Pancreas (tissue), 10 donors: Measurements from ENCODE around the gene SLMAP. TPM values are rescaled to one million over a fixed set of nuclear protein-coding genes. Genes with fewer than 3 reads are reported as not detected.

Experiments
- ATAC-seq, 4 donors: fragments of 200-7000 bp; cut with Tn5 transposase; one replicate each; pipeline versions ENCODE4 v1.8.0 to v1.9.1; 2020; ENCODE audit warnings: mild to moderate bottlenecking in 4 of 4, moderate library complexity in 4 of 4
- DNase-seq, 6 donors: peaks; one replicate each; pipeline ENCODE4 v3.0.0-alpha.2; 2020
- FAIRE-seq: peaks from 2 replicates; lab custom pipeline; 2012; peaks lifted over from hg19 to GRCh38; lab: Jason Lieb, UNC
- H3K27ac ChIP-seq, 4 donors: fragments of 200-600 bp; sonication (generic); 1 replicate in 3 of 4; 2 replicates in 1 of 4; pipeline versions ENCODE4 v1.5.0 to v1.8.0; 2020
- H3K27me3 ChIP-seq, 4 donors: fragments of 200-600 bp; one replicate each; pipeline ENCODE4 v1.8.0; 2021
- H3K36me3 ChIP-seq, 3 donors: fragments of 200-600 bp; sonication (generic) in 1 of 3; one replicate each; pipeline versions ENCODE4 v1.5.0 to v1.8.0; 2020 to 2021
- H3K4me1 ChIP-seq, 3 donors: fragments of 200-600 bp; one replicate each; pipeline ENCODE4 v1.8.0; 2021
- H3K4me3 ChIP-seq, 4 donors: fragments of 200-600 bp; sonication (generic) in 2 of 4; one replicate each; pipeline versions ENCODE4 v1.5.0 to v1.8.0; 2020 to 2021
- H3K9me3 ChIP-seq, 4 donors: fragments of 200-600 bp; one replicate each; pipeline ENCODE4 v1.8.0; 2021
- WGBS, 2 donors: extraction: QIAGEN DNeasy Blood & Tissue Kit; methylation state at CpG; one replicate each; pipeline ENCODE4 v1.1.7; 2013; 5-methylcytosine and 5-hydroxymethylcytosine counted together
- intact Hi-C, 3 donors: fragments of 100-400 bp; cut with DNase I; formaldehyde crosslinking; loops; one replicate each; pipeline versions ENCODE4 v1.11.1 to v1.14.2; 2022
- polyA plus RNA-seq, 2 donors: library from polyadenylated mRNA; stranded (reverse); fragments of 200-250 nt; gene quantifications; one replicate each; pipeline ENCODE4 v1.2.3, GENCODE V29; 2013
- total RNA-seq, 6 donors: library from RNA; stranded (reverse); fragmentation: NEBNext Ultra II Directional in 4 of 6; extraction: Animal tissue kit (Norgen Biotek cat#: 25700) in 4 of 6; gene quantifications; one replicate each; pipeline versions ENCODE4 v1.2.1 to v1.2.4, GENCODE V29; 2021 to 2023
- TF ChIP-seq, protein P1 (sequence below), 4 donors: fragments of 200-600 bp; sonication (generic) in 3 of 4; IDR thresholded peaks; one replicate each; pipeline versions ENCODE4 v1.5.0 to v1.8.0; 2021; ENCODE audit warnings: antibody characterized with exemption in 4 of 4
- donor health status: healthy with polysubstance abuse.
- donor health status: DM: no; HTN: no; CAD: no; lungs with moderate emphysema.
- donor health status: DM: no; HTN: no; CAD: no.
- donor health status: control.
- donor health status: control.
- donor health status: Bipolar disorder and iron deficiency.
- donor health status: DM: yes; HTN: yes; CAD: no.
- donor health status: DM: no; HTN: no; CAD: no.
- donor health status: DM: no; HTN: no; CAD: no.
- donor health status: DM: yes; HTN: yes; CAD: no.

Gene SLMAP
- total and polyA plus RNA-seq, 8 donors, result 9.0 to 39.6 (median 22.7) TPM

DNA sequence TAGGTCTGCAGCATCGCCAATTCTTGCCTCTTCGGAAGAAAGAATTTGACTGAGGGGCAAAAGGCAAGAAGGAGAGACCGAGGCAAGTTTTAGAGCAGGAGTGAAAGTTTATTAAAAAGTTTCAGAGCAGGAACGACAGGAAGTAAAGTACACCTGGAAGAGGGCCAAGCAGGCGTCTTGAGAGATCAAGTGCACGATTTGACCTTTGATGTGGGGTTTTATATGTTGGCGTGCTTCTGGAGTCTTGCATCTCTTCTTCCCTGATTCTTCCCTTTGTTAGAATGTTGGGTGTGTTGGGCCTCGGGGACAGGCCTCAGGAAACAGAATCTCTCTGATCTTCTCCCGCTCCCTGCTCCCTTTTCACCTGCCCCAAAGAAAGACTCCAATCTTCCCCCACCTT is 211.5 kb downstream of the SLMAP start:
- FAIRE-seq, result no peak
- Histone ChIP-seq H3K4me3 (no peak overlapping the region), H3K9me3 (no peaks in the 10 kb centered on the region), H3K27me3 (no peaks in the 10 kb centered on the region), H3K27ac (no peak overlapping the region), H3K36me3 (no peaks in the 10 kb centered on the region), H3K4me1 (no peaks in the 10 kb centered on the region)
- intact Hi-C loops, result no loop called here
- no peak for DNase-seq
- ATAC-seq, result no peak
- TF ChIP-seq, protein P1, sequence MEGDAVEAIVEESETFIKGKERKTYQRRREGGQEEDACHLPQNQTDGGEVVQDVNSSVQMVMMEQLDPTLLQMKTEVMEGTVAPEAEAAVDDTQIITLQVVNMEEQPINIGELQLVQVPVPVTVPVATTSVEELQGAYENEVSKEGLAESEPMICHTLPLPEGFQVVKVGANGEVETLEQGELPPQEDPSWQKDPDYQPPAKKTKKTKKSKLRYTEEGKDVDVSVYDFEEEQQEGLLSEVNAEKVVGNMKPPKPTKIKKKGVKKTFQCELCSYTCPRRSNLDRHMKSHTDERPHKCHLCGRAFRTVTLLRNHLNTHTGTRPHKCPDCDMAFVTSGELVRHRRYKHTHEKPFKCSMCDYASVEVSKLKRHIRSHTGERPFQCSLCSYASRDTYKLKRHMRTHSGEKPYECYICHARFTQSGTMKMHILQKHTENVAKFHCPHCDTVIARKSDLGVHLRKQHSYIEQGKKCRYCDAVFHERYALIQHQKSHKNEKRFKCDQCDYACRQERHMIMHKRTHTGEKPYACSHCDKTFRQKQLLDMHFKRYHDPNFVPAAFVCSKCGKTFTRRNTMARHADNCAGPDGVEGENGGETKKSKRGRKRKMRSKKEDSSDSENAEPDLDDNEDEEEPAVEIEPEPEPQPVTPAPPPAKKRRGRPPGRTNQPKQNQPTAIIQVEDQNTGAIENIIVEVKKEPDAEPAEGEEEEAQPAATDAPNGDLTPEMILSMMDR (IDR thresholded peaks at IDR 0.05), result no peak
- WGBS, 2 donors, result 74 to 79% methylated on average over 9 of the region's 9 CpGs

DNA sequence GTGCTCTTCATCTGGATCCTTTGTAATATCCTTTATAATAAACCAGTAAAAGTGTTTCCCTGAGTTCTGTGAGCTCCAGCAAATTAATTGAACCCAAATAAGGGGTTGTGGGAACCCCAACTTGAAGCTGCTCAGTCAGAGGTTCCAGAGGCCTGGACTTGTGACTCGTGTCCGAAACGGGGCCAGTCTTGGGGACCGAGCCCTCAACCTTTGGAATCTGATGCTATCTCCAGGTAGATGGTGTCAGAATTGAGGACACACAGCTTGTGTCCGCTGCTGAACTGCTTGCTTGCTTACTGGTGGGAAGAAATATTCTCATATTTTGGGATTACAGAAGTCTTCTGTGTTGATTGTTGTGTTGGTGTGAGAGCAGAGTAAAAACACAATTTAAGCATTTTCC is 212.4 kb downstream of the SLMAP start:
- H3K27me3 ChIP-seq, result no peaks in the 10 kb centered on the region
- H3K4me3 ChIP-seq, result no peak overlapping the region
- 92 to 96% methylated on average over 5 of the region's 5 CpGs for WGBS, 2 donors
- intact Hi-C loops, result no loop called here
- no peaks in the 10 kb centered on the region for H3K36me3 ChIP-seq
- FAIRE-seq (no peak), DNase-seq (no peak), ATAC-seq (no peak)
- H3K27ac ChIP-seq, result no peak overlapping the region
- no peaks in the 10 kb centered on the region for H3K9me3 ChIP-seq
- TF ChIP-seq, protein P1 (IDR thresholded peaks at IDR 0.05), result no peak
- H3K4me1 ChIP-seq, result no peaks in the 10 kb centered on the region

DNA sequence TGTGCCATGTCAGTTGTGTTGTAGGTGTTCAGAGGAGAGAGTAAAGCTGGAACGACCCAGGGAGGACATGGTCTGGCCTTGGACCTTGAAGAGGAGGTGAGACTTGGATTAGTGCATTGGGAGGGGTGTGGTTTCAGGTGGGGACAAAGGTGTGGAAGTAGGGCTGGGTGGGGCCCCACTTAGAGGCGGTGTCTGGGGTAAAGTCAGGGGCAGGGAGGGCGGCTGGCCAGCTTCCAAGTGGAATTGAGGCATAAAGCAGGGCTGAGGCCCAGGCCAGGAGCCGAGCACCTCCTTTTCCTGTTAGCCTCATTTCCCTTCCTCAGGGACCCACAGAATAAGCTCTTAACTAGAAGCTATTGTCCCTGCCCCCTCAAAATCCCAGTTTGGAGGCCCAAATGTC is 215.9 kb downstream of the SLMAP start:
- ATAC-seq (peak in 1 of 4 donors; percentile 57), DNase-seq (no peak), FAIRE-seq (no peak)
- H3K36me3 ChIP-seq, result no peaks in the 10 kb centered on the region
- H3K4me3 ChIP-seq, result no peak overlapping the region
- no peaks in the 10 kb centered on the region for H3K4me1 ChIP-seq
- TF ChIP-seq, protein P1 (IDR thresholded peaks at IDR 0.05), result no peak
- H3K9me3 ChIP-seq, result no peaks in the 10 kb centered on the region
- intact Hi-C loops, result no loop called here
- H3K27ac ChIP-seq, result no peak overlapping the region
- H3K27me3 ChIP-seq, result no peaks in the 10 kb centered on the region
- 57 to 64% methylated on average over 4 of the region's 4 CpGs for WGBS, 2 donors

DNA sequence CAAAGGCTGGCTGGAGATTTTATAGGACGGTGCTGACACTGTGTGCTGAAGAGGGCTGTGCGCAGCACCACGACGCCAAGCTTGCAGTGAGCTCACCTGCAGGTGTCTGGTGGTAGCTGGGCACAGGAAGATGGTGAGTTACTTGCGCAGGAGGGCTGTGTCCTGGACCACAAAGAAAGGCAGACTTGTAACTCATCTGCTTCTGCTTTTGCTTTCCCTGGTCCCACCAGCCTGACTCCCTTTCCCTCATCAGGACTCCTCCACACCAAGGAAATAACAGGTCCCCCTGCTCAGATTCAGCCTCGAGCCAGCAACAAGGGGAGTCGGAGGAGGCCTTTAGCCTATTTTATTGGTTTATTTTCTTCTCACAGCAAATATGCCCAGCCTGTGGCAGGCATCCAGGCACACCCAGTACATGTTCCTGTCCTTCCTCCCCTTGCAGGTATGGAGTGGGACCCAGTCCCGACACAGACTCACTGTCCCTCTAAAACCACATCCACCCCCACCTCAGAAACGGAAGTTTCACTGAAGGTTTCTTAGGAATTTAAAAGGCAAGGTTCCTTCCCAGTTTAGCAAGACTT is 216.5 kb downstream of the SLMAP start:
- 79 to 84% methylated on average over 9 of the region's 9 CpGs for WGBS, 2 donors
- no peaks in the 10 kb centered on the region for H3K27me3 ChIP-seq
- DNase-seq, result no peak
- H3K36me3 ChIP-seq, result no peaks in the 10 kb centered on the region
- no peak overlapping the region for H3K27ac ChIP-seq
- no peaks in the 10 kb centered on the region for H3K9me3 ChIP-seq
- FAIRE-seq, result no peak
- H3K4me1 ChIP-seq, result no peaks in the 10 kb centered on the region
- intact Hi-C loops, result no loop called here
- TF ChIP-seq, protein P1 (IDR thresholded peaks at IDR 0.05), result no peak
- no peak overlapping the region for H3K4me3 ChIP-seq
- peak in 1 of 4 donors; percentile 29 for ATAC-seq

DNA sequence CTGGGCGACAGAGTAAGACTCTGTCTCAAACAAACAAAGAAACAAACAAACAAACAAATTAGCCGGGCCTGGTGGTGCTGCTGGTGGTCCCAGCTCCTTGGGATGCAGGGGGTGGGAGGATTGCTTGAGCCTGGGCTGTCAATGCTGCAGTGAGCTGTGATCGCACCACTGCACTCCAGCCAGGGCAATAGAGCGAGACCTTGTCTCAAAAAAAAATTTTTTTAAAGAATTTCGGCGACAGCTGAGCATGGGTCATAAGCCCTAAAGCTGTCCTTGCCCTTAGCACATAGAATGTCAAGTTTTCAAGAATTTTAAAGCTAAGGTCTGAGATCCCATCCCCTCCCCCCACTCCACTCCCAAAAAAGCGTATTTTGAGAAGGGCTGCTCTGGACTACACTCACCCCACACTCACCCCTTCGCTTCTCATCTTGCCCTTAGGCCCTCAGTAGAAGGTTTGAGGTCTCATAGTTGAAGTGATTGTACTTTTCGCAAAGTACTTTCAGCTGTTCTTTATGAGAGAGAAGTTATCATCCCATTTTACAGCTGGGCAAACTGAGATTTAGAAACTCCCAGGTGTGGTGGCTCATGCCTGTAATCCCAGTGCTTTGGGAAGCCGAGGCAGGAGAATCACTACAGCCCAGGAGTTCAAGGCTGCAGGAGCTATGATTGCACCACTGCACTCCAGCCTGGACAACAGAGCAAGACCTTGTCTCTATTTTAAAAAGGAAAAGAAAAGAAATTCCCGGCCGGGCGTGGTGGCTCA is 217.8 kb downstream of the SLMAP start:
- intact Hi-C loops, result no loop called here
- no peak for FAIRE-seq
- no peak overlapping the region for H3K4me3 ChIP-seq
- H3K4me1 ChIP-seq, result no peaks in the 10 kb centered on the region
- H3K9me3 ChIP-seq, result no peaks in the 10 kb centered on the region
- 86 to 90% methylated on average over 13 of the region's 13 CpGs for WGBS, 2 donors
- no peak overlapping the region for H3K27ac ChIP-seq
- H3K27me3 ChIP-seq, result no peaks in the 10 kb centered on the region
- TF ChIP-seq, protein P1 (IDR thresholded peaks at IDR 0.05), result no peak
- ATAC-seq, result no peak
- no peak for DNase-seq
- H3K36me3 ChIP-seq, result no peaks in the 10 kb centered on the region
